ENCODE measurements around the gene ALDH16A1.
"Not testable (repeated sequence)": the region's sequence is repeated elsewhere in the genome, so short reads cannot be mapped to it uniquely, and the experiment has no call there.

The ALDH16A1 gene

DNA sequence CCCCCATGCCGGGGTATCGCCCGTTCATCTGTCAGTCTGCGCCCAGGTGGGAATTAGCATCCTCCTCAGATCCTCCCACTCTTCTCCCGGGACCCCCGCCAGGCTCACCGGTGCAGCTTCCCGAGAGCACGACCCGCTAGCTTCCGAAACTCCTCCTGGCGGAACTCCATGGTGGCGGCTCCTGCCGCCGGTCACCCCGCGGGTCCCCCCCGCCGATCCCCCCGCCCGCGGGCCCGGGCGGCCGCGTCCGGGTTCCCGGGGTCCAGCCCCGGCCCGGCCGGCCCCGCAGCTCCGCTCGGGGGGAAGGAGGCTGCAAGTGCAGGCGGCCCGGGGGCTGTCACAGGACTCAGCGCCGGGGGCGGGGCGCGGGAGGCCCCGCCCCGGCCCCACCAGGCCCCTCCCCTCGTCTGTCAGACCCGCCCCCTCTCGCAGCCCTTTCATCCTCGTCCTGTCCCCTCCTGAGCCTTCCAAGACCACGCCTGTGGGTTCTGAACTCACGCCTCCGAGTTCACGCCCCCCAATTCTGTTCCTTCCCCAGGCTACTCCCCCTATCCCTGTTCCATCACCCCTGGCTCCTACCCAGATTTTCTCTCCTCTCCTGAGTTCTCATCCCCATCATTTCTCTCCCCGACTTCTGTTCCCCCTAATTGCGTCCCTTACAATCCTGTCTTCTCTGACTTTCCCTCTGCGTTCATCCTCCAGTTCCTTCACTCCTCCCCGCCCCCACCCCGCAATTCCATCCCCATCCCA, 11.6 kb upstream of the ALDH16A1 start, which contains the start of gene SLC17A7:
TSS of gene SLC17A7 (minus strand) at position 318 of the 750 bp plus-strand sequence. CDS start at position 170, 148 bp downstream.
- peak in 1 of 3 donors; percentile 41 for DNase-seq (ENCODE audit: low read depth in 3 of 3)

DNA sequence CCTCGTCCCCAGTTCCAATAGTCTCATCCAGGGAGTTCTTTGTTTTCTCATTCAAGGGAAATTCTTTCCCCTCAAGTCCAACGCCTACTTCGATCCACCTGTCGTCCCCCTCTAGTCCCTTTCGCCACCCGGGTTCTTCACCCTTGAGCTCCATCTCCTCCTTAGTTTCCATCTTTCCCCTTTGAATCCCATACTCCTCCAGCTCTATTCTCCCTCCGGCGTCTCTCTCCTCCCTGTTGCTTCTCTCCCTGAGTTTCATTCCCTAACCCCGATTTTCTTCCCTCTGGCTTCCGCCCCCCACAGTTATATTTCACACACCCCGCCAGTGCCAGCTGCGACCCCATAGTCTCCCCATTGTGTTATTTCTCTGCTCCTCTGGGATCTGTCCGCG, 11.1 kb upstream of the ALDH16A1 start:
- DNase-seq (ENCODE audit: low read depth in 3 of 3) = no peak

DNA sequence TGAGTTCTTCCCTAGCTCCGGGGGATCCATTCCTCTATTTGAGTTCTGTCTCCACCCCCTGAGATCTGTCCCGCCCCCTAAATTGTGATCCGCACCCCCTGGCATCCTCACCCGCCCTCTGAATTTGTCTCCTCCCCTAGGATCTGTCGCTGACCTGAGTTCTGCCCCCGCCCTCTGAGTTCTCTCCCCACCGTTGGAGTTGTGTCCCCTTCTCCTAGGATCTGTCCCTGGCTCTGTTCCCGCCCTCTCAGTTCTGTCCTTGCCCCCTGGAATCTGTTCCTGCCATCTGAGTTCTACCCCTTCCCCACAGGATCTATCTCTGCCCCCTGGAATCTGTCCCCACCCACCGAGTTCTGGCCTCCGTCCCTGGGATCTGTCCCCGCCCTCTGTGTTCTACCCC, 10.7 kb upstream of the ALDH16A1 start:
- DNase-seq (ENCODE audit: low read depth in 3 of 3) = no peak

- DNase-seq (ENCODE audit: low read depth in 3 of 3) = peak in 1 of 3 donors; percentile 56
Observed at GRCh38 chr19:49442771-49443365, 10.2 kb upstream of the ALDH16A1 start.

DNA sequence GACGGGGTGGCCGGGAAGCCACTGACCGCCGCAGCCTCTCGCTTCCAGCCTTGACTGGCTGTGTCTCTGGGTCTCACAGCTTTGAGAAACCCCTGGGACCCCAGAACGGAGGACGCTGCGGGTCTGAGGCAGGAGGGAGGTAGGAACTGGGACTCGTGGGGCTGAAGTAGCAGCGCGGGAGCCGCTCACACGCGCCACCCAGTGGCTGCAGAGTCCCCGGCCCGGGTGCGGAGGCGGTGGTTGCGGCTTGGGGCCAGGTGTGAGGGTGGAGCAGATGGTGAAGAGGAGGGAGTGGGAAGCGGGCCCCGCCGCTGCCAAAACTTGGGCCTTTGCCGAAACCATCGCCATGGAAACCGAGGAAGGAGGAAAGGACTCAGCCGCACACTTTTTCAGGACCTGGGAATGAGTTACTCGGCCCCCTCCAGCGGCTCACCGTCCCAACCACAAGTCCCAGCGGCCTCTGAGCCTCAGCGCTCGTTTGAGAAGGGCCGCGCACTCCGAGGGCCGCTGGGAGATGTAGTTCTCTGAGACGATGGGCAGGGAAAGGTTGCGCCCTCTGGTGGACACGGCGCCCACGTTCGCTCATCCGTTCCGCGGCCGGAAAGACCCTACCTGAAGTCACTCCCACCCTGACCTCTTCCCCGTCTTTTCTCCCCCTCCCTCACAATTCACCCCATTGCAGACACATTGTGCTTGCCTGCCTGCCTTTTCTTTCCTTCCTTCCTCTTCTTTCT, 9.5 kb upstream of the ALDH16A1 start:
- DNase-seq (ENCODE audit: low read depth in 3 of 3) = peak; percentile 87 to 92 (median 89)

DNA sequence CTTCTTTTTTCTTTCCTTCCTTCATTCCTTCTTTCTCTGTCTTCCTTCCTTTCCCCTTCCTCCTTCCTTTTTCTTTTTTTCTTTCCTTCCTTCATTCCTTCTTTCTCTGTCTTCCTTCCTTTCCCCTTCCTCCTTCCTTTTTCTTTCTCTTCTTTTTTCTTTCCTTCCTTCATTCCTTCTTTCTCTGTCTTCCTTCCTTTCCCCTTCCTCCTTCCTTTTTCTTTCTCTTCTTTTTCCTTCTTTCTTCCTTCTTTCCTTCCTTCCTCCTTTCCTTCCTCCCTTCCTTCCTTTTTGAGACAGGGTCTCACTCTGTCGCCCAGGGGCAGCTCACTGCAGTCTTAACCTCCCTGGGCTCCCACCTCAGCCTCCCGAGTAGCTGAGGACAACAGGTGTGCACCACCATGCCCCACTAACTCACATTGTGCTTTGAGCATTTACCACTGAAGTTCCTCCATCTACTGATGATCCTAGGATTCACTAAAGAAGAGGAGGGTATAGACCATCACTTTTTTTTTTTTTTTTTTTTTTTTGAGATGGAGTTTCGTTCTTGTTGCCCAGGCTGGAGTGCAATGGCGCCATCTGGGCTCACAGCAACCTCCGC, 8.8 kb upstream of the ALDH16A1 start:
- not testable (repeated sequence) for DNase-seq (ENCODE audit: low read depth in 3 of 3)

DNA sequence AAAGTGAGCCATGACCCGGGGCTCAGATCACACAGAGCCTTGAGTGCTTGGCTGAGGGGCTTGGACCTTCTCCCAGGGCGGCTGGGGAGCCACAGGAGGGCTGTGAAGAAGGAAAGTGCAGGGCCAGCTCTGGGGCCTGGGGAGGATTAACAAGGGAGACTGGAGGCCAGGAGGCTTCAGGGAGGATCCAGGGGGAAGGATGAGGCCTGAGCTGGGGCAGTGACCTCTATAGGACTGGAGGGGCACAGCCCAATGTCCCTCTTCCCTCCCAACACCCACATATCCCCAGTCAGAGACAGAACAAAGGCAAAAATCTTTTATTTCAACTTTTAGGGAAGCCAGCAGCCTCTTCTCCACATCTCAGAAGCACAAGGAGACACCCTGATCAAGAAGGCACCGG, 7.0 kb upstream of the ALDH16A1 start:
- no peak for DNase-seq (ENCODE audit: low read depth in 3 of 3)

DNA sequence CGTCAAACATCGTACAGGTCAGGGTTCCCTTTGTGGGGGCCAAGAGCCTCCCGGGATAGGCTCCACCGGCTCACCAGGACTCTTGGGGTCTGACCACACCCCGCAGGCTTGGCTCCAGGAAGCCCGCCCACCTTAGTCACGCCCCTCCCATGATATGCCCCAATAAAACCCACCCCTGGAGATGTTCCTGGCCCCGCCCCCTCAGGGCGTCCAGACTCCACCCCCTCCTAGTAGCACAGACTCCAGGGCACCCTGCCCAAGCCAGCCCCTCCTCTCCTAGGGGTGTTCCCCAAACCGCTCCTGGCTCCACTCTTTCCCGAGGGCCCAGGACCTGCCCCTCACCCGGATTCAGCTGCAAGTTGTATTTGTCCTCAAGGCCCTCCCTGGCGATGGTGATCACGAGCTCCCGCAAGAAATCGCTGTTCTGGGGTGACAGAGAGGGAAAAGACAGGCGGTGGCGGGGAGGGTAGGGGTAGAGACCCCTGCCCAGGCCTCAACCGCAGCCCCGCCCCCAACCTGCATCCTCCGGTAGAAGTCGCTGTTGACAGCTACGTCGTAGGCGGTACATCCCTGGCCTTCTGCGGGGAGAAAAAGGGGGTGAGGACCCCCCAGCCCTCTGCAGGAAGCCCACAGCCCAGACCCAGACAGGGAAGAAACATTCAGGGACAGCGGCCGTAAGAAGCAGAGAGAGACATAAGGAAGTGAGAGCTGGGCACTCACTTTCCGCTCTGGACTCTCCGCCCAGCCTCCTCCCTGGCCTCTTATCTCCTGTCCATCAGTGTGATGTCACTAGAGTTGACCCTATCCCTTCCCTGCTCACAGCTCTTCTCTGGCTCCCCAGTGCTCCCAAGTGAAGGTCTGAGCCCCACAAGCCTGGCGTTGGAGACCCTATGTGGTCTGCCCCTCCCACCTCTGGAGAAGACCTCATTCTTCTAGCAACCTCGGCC, 5.3 kb upstream of the ALDH16A1 start:
- no peak for DNase-seq (ENCODE audit: low read depth in 3 of 3)

DNA sequence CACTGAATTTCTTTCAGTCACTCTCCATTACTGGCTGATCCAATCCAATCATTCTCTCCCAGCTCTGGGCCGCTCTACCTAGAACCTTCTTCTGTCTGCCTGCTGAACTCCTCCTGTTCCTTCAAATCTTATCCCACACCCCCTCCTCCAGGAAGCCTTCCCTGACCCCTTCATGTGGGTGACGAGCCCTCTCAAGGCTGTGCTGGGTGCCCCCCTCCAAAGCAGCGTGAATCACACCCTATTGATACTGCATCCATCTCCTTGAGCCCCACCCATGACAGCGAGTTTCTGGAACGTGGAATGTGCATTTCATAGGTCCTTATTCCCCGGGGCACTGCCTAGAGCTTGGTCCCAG, 4.6 kb upstream of the ALDH16A1 start:
- no peak for DNase-seq (ENCODE audit: low read depth in 3 of 3)

- DNase-seq (ENCODE audit: low read depth in 3 of 3) = no peak
Observed at GRCh38 chr19:49450405-49450804, 2.6 kb upstream of the ALDH16A1 start.

DNA sequence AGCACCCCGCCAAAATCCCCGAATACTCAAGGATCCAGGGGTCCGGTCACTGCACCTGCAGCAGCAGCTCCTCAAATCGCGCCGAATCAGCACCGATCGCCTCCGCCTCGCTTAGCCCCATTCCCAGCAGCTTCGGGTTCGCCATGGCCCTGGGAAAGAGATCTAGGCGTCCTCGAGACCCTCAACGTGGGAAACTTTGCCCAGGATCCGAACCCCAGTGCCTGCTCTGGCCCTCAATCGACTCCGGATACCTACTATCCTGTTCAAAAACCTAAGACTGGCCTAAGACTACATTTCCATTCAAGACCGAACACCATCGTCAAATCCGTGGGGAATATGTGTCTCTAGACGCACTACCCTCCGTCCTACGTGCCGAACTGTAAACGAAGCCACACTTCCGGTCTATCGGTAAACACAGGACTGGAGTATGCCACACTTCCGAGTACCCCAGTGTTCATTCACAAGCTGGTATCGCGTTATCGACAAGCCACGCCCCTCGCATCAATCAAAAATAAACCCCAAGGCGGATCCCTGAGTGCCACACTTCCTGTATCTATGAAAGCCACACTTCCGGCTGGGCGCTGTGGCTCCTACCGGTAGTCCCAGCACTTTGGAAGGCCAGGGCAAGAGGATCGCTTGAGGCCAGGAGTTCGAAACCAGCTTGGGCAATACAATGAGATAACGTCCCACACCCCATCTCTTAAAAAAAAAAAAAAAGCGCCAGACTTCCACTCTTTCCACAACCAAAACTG, 1.4 kb upstream of the ALDH16A1 start, which contains the start of gene PIH1D1:
TSS of gene PIH1D1 (minus strand) at position 385 of the 752 bp plus-strand sequence. CDS start at position 145, 240 bp downstream.
- DNase-seq (ENCODE audit: low read depth in 3 of 3) = peak; percentile 91 to 94 (median 94)

- no peak for DNase-seq (ENCODE audit: low read depth in 3 of 3)
Observed at GRCh38 chr19:49453757-49454240, 774 bp downstream of the ALDH16A1 start.

- no peak for DNase-seq (ENCODE audit: low read depth in 3 of 3)
Observed at GRCh38 chr19:49455773-49456172, 2.7 kb downstream of the ALDH16A1 start.

GRCh38 chr19:49456326-49456725, 3.3 kb downstream of the ALDH16A1 start:
- no peak for DNase-seq (ENCODE audit: low read depth in 3 of 3)

GRCh38 chr19:49458567-49458903, 5.5 kb downstream of the ALDH16A1 start:
- DNase-seq (ENCODE audit: low read depth in 3 of 3) = no peak

DNA sequence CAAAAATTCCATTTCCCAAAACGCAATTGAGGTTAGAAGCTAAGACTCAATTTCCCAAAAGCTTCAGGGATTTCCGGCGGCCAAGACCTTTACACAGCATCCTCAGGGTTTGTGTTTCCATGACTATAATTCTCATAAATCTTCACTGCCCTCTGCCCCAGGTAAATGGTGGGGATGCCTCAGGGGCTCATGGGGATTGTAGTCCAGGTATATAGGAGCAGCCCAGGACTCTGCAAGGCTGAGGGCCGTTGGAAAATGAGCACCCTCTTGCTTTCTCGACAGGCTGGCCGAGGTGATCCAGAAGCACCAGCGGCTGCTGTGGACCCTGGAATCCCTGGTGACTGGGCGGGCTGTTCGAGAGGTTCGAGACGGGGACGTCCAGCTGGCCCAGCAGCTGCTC, 6.4 kb downstream of the ALDH16A1 start:
- DNase-seq (ENCODE audit: low read depth in 3 of 3) = no peak

DNA sequence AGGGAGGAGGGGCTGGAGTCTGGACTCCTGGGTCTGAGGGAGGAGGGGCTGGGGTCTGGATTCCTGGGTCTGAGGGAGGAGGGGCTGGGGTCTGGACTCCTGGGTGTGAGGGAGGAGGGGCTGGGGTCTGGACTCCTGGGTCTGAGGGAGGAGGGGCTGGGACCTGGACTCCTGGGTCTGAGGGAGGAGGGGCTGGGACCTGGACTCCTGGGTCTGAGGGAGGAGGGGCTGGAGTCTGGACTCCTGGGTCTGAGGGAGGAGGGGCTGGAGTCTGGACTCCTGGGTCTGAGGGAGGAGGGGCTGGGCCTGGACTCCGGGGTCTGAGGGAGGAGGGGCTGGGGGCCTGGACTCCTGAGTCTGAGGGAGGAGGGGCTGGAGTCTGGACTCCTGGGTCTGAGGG, 8.1 kb downstream of the ALDH16A1 start:
- DNase-seq (ENCODE audit: low read depth in 3 of 3) = not testable (repeated sequence)

DNA sequence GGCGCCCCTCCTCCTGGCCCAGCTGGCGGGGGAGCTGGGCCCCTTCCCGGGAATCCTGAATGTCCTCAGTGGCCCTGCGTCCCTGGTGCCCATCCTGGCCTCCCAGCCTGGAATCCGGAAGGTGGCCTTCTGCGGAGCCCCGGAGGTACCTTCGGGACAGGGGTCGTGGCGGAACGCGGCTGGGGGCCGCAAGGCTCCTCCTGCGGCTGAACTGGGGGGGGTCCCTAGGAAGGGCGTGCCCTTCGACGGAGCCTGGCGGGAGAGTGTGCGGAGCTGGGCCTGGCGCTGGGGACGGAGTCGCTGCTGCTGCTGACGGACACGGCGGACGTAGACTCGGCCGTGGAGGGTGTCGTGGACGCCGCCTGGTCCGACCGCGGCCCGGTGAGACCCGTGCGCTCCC, 8.6 kb downstream of the ALDH16A1 start:
- no peak for DNase-seq (ENCODE audit: low read depth in 3 of 3)

DNA sequence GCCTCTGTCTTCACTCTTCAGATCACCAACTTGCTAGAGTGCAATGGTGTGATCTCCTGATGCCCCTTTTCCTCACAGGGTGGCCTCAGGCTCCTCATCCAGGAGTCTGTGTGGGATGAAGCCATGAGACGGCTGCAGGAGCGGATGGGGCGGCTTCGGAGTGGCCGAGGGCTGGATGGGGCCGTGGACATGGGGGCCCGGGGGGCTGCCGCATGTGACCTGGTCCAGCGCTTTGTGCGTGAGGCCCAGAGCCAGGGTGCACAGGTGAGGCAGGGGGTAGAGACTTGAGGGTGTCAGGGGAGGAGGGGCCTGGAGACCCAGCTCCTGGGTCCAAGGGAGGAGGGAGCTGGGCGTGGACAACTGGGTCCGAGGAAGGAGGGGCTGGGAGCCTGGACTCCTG, 9.5 kb downstream of the ALDH16A1 start:
- DNase-seq (ENCODE audit: low read depth in 3 of 3) = no peak

Data from stimulated activated CD4-positive, alpha-beta T cell treated with anti-CD3 and anti-CD28 coated beads, TNF-alpha, amount 100 ng/mL, for 48 hours (primary cell).